HG03442 (cell line): Measurements from ENCODE around the gene CLHC1.
"Not testable (repeated sequence)": the region's sequence is repeated elsewhere in the genome, so short reads cannot be mapped to it uniquely, and the experiment has no call there.

Experiments
- ATAC-seq: cut with Tn5 transposase; IDR thresholded peaks from one replicate; pipeline ENCODE4 v1.9.1; 2021; ENCODE audit warnings: mild to moderate bottlenecking, moderate library complexity; ENCODE audit not compliant: unreplicated experiment

Gene CLHC1

DNA sequence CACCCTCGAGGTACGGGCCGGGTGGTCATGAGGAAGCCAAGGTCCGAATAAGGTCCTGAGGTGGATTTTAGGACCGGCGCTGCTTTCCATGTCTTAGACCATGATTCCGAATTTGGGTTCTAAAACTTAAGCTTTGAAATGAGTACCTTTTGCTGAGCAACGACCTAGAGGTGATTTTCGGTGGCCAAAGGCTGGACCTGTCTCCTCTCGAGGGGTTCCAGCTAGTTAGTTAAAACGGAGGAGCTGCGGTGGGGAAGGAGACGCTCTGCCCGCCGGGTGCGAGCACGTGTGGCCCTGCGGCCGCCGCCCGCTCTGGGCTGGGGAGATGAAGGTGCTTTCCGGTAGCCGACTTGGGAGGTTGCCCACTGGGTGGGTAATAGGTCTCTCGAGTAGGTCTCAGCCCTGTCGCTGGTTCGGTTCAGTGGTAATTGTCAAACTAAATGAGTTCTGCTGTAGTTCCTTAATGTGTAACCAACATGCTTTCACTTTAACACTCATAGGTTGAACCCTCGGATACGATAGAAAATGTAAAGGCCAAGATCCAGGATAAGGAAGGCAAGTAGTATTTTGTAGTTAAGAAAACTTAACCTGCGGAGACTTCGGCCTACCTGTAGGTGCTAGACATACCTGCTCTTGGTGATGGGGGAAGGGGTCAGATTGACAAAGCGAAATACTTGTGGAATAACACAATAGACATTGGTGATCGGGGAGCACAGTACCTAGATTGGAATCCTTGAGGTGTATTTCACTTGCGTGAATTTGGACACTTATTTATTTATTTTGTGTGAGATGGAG is 967 bp upstream of the CLHC1 start:
- peak; percentile 20 for ATAC-seq

DNA sequence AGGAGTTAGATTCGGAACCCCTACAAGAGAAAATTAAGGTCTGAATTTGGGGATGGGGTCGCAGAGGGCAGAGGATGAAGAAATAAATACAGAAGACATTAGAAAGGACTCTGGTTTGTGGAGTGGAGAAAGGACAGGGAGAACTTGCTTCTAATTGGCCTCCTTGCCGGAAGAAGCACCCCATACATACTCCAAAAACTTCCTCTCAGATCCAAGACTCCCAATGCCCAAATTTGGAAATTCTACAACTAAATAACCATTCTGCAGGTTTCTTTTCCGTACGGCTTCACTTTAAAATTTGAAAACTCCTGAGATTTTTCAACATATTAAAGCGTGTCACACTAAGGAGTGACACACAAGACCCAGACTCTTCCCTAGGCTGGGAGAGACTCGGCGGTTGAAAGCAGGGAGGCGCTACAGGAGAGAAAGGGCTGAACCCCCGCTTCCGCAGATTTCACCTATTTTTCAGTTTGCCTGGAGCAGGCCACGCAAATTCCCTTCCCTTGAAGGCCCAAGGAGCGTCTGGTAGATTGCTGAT is 478 bp downstream of the CLHC1 start:
- ATAC-seq, result no peak

DNA sequence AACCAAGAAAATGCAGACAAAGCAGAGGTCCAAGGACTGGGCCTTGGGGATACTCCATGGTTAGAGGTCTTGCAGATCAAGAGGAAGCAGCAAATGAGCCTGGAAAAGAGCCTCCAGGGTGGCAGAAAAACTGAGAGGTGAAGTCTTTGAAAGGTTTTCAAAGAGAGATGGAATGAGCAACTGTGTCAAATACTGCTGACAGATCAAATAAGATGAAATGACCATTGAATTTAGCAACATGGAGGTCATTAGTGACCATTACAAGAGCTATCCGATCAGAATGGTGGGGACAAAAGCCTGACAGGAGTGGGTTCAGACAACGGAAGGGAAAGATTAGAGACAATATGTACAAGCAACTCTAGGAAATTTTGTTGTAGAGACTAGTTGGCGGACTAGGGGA is 1.5 kb downstream of the CLHC1 start:
- no peak for ATAC-seq

DNA sequence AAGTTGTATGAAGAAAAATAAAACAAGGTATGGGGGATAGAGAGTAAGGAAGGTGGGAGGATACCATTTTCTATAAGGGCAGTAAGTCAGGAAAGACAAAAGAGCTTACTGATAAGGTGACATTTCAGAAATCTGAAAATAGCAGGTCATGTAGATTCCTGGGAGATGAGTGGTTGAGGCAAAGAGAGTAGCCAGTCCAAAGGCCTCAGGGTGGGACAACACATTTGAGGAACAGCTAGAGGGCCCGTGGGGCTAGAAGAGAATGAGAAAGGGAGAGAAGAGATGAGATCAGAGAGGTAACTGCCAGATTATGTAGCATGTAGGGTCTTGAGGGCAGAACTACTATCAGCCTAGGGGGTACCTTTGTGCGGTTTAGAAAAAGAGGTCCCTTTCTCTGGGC is 2.9 kb downstream of the CLHC1 start:
- ATAC-seq, result no peak

DNA sequence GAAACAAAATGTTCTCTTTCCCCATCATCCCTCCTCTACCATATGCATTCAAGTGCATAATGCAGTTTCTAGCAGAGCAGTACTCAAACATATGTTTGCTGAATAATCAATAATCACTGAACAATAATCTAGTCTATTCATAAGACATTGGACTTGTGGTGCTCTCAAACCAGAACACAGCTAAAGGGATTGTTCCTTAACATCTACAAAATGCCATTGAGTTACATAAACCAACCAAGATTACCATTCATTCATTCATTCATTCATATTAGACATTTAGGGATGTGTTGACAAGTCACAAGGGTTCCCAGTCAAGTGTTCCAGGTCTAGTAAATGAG is 3.9 kb downstream of the CLHC1 start:
- no peak for ATAC-seq

DNA sequence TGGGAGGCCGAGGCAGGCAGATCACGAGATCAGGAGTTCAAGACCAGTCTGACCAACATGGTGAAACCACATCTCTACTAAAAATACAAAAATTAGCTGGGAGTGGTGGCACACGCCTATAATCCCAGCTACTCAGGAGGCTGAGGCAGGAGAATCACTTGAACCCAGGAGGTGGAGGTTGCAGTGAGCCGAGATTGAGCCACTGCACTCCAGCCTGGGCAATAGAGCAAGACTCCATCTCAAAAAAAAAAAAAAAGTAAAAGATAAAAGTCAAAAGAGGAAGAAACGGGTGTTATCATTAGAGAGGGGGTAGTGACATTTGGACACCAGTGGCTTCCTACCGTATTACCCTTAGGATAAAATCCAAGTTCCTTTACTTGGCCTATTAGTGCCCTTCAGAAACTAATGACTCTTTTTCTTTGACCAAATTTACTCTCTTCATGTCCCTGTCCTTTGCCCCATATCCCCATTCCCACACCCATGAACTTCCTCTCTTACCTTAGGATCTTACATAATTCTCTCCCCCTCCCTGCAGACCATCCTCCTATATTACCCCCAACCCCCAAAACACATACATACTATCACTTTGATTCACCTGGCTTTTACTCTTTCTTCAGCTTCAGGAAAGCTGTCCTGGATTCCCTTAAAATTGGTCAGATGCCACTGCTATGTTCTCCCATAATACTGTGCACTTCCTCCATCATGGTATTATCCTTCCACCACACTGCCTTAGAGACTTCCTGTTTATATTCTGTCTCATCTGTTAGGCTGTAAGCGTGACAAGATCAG is 4.5 kb downstream of the CLHC1 start:
- ATAC-seq, result not testable (repeated sequence)

DNA sequence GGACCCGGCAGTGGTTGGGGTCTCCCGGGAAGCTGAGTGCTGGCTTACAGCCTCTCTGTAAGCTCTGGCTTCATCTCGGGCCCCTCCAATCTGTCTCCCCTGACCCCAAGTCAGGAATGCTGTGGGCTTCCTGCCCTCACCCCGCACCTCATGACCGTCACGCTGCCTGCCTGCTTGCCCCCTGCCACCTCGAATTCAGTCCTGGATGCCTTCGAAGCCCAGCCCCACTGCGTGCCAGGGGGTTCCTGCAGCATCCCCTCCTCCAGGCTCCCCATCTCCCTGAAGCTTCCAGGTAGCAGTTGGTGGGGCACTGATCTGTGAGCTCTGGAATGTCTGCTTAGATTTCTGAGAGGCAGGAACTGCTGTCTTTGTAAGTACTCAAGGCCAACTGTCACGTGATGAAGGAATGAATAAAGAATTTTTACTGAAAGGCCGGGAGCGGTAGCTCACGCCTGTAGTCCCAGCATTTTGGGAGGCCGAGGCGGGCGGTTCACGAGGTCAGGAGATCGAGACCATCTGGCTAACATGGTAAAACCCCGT is 6.5 kb downstream of the CLHC1 start:
- no peak for ATAC-seq

DNA sequence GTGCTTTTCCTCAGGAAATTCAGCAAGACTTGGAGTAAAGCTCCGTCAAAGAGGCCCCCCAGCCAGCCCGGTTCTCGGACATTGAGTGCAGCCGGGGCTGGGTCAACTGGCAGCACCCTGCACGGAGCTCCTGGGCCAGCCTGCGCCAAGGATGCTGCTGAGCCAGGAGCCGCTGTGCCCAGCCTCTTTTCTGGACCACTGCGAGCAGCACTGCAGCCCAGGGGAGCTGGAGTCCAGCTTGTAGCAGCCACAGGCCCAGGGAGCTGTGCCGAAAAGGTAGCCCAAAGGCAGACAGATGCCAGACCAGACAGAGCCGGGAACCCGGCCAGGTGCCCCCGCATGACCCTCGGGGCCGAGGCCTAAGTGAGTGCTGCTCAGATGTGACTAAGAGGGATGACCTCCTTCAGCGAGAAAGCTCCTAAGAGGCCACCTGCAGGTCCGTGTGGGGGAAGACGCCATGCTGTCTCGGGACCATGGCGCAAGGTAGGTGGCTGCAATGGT is 7.3 kb downstream of the CLHC1 start:
- no peak for ATAC-seq

DNA sequence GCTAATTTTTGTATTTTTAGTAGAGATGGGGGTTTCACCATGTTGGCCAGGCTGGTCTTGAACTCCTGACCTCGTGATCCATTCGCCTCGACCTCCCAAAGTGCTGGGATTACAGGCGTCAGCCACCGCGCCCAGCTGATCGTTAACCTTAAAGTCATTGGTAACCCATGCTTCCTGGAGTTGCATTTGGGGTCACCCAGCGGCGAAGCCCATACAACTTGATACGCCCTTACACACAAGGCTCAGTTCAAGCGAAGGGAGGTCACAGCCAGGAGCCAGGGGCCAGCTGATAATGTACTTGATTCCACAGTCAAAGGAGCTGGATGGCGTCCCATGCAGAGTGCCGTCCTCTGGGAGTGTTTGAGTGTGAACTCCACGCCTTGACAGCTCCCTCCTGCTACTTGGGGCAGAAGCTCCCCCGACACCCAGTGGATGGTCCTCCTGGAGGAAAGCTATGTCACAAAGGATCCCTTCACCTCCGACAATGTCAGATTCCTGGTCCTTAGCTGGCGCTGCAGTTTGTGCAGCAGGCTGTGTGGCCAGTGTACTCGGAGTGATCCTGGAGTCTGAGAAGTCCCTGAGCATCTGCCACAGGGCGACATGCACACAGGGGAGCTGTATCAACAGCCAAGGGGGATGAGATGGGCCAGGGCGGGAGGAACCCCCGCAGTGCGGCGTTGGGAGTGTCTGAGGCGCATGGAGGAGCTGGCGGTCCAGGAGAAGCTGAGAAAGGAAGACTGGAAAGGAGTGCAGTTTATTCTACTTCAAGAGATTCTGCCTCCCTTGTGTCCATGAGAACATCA is 7.9 kb downstream of the CLHC1 start:
- ATAC-seq, result no peak

DNA sequence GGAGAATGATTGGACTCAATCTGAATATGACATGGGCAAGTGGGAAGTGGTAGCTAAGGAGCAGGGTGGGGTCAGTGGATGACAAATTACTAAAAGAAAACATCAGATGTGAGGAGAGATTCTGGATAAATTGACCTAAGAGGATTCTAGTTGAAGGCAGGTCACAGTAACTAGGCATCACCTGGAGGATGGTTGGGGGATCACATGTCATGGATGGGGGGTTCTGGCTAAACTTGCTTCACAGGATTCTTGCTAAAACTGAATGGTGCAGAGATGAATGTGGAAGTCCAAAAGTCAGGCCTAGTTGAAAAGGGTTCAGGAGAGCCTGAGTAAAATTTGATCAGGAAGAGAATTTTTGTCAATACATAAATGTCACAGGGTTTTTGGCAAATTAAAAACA is 18.3 kb downstream of the CLHC1 start:
- ATAC-seq, result no peak

DNA sequence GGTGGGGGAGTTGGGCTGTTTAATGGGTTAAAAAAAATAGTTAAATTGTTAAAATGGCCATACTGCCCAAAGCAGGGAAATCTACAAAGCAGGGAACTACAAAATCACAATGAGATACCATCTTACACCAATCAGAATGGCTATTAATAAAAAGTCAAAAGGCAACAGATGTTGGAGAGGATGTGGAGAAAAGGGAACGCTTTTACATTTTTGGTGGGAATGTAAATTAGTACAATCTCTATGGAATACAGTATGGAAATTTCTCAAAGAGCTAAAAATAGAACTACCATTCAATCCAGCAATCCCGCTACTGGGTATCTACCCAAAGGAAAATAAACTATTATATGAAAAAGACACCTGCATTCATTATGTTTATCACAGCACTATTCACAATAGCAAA is 27.1 kb downstream of the CLHC1 start:
- ATAC-seq, result no peak

DNA sequence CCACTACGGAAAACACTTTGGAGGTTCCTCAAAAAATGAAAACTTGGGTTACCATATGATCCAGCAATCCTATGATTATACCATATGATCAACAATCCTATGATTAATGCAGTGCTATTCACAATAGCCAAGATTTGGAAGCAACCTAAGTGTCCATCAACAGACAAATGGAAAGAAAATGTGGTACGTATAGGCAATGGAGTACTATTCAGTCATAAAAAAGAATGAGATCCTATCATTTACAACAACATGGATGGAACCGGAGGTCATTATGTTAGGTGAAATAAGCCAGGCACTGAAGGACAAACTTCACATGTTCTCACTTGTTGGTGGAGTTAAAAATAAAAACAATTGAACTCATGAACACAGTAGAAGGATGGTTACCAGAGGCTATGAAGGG is 27.6 kb downstream of the CLHC1 start:
- ATAC-seq, result no peak

DNA sequence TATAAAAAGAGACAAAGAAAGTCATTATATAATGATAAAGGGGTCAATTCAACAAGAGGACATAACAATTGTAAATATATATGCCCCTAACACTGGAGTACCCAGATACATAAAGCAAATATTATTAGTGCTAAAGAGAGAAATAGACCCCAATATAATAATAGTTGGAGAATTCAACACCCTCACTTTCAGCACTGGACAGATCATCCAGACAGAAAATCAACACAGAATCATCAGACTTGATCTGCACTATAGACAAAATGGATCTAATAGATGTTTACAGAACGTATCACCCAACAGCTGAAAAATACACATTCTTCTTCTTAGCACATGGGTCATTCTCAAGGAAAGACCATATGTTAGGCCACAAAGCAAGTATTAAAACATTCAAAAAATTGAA is 31.7 kb downstream of the CLHC1 start:
- ATAC-seq, result no peak

DNA sequence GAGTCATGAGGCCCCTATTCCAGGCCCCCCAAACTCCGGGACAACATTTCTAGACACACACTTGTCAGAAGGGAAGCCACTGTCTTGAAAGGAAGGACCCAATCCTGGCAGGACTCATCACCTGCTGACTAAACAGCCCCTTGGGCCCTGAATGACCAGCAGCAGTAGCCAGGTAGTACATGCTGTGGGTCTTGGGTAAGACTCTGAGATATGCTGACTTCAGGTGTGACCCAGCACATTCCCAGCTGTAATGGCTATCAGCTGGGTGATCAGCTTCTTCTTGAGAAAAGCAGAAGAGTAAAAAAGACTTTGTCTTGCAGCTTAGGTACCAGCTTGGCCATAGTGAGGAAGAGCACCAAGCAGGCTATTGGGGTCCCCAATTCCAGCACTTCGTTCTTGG is 35.6 kb downstream of the CLHC1 start:
- ATAC-seq, result no peak

DNA sequence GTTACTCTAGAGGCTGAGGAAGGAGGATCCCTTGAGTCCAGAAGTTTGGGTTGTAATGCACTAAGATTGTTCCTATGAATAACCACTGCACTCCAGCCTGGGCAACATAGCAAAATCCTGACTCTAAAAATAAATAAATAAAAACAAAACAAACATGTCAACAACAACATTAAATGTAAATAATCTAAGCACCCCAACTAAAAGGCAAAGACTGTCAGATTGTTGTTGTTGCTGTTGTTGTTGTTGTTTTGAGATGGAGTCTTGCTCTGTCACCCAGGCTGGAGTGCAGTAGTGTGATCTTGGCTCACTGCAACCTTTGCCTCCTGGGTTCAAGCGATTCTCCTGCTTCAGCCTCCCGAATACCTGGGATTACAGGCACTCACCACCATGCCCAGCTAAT is 40.2 kb downstream of the CLHC1 start:
- ATAC-seq, result not testable (repeated sequence)

DNA sequence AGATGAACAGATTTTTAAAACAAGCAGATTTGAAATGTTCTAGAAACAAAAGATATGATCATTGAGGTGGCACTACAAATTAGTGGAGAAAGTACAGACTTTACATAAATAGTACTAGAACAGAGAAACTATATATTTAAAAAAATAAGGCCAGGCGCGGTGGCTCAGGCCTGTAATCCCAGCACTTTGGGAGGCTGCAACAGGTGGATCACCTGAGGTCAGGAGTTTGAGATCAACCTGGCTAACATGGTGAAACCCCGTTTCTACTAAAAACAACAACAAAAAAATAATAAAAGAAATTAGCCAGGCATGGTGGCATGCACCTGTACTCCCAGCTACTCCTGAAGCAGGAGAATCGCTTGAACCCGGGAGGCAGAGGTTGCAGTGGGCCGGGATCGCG is 45.3 kb downstream of the CLHC1 start:
- not testable (repeated sequence) for ATAC-seq

DNA sequence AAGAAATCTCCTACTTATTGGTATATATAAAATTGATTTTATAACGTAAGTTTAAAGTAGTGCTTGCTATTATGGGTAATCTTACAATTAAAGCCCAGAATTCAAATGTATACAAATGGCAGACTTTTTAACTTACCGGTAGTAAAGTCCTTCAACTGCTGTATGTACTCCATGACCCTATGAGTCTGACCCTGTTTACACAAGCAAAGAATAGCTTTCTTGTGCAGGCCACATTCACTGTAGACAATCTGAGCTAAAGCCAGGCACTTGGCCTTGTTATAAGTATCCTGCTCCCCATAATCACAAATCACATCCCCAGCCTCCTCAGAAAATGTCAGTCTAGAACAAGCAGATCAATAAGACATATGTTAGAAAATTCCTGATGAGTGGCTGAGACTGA is 51.7 kb downstream of the CLHC1 start:
- no peak for ATAC-seq

DNA sequence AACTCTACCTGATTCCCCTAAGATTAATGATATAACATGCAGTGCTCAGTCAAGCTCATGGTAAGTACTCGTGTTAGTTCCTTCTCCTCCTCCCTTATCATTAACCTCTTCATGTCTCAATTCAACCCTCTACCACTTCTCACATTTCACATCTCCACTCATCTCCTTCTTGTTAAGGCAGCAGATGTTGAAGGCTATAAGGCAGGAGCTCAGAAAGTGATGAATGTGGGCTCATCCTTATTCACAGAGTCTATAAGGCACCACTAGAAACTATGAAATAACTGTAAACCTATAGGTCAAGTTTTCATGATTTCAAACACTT is 56.0 kb downstream of the CLHC1 start:
- no peak for ATAC-seq

DNA sequence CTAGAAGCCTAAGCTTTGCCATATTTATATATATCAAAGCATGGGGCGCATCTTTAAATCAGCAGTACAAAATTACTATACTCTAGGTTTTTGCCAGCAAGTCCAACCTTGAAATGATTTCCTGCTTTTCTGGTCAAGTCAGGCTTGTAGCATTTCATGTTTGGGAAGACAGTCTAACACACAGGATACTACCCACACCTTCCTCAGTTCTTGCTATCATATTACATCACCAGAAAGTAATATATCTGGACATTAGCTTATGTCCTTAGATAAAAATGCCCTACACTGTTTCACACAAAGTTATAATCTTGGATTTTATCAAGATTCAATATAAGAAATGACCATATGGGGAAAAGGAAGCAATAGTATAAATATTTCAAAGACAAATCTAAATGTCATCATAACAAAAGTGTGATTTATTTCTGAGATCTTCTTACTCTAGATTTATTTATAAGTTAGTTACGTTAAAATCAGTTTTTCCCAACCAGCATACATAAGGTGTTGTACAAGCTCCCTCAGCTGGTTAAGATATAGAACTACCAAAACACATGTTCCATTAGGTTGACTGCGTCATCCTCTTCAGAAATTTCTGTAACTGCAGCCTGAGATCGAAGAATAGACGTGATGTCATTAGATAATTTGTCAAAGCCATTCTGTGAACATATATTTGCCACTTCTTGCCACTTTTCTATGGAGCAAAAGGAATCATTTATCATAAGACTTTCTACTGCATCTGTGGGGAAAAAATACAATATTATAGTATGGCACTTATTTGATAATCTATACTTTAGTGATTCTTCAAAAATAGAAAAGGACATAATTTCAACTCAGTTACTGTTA is 56.6 kb downstream of the CLHC1 start:
- peak; percentile 53 for ATAC-seq

DNA sequence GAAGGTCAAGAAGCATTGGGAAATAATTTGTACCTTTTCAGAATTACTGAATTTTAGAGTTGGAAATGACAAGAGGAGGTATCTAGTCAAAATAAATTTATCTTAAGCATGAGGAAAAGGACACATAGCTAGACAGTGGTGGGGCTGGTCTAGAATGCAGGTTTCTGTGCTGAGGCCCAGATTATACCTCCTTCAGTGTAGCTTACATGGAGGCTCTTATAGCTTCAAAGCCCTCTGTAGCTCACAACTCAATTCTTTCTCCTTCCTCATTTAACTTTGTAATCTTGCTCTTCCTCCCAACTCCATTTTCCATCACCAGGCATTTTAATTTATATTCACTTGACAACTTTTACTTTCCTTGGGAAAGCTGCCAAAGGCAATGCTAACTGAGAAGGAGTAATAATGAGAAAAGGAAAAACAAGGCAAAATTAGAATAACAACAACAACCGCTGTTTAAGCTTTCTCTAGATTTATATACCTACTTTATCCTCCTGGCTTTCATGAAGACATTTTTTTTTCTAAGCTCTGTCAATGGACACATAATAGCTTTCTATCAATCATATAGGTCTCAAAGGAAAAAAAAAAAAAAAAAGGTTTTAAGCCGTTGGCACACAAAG is 58.5 kb downstream of the CLHC1 start:
- no peak for ATAC-seq
